Measurements from ENCODE around the gene LRRC23. TPM values are rescaled to one million over a fixed set of nuclear protein-coding genes. Genes with fewer than 3 reads are reported as not detected.

The LRRC23 gene
- total RNA-seq, 1 donor from 2014 or later: 3.2 TPM

DNA sequence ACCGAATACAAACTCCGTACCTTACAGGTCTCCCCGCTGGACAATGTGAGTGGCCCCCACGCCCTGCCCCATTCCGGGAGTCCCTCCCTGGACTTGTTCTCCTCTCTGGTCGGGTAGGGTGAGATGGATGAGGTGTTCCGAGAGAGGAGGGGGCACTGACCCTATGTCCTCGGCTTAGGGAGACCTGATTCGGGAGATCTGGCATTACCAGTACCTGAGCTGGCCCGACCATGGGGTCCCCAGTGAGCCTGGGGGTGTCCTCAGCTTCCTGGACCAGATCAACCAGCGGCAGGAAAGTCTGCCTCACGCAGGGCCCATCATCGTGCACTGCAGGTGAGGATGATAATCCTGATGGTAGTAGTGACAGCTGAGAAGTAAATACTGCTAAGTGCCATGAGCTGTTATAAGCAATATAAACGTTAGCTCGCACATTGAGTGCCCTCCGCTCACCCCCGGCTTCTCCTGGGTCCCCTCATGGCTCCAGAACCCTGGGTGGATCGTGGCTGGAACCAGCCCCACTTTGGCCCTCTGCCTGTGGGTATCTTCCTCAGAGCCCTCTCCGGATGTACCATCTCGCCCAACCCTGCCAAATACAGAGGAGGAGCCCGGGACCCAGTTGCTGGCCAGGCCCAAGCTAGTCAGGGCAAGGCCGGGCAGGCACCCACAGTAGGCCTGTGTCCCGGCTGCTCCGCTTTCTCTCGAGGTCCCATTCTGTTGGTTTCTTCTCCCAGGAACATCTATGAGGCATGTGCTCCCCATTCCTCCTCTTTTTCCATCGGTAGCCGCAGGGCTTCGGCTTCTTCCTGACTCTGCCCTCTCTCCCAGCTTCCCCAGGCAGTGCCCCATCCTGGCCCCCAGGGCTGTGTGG is 53.4 kb downstream of the LRRC23 start:
- ATAC-seq: no peak

DNA sequence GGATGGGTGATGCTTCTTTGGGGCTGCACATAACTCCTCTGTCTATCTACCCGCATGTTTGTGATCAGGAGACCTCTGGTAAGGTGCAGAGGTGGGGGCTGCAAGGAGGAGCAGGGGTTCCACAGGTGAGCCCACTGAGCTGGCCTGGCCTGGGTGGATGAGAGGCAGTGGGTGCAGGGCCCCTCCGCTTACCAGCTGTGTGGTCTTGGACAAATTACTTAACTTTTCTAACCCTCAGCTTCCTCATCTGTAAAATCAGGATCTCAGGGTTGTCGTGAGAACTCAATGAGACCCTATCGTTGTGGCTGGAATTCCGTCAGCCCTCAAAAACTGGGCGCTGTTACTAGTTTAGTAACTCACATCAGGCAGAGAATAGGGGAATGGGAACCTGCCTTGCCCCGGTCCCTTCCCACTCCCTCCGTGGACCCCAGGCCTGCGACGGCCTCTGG is 54.0 kb downstream of the LRRC23 start:
- no peak for ATAC-seq

DNA sequence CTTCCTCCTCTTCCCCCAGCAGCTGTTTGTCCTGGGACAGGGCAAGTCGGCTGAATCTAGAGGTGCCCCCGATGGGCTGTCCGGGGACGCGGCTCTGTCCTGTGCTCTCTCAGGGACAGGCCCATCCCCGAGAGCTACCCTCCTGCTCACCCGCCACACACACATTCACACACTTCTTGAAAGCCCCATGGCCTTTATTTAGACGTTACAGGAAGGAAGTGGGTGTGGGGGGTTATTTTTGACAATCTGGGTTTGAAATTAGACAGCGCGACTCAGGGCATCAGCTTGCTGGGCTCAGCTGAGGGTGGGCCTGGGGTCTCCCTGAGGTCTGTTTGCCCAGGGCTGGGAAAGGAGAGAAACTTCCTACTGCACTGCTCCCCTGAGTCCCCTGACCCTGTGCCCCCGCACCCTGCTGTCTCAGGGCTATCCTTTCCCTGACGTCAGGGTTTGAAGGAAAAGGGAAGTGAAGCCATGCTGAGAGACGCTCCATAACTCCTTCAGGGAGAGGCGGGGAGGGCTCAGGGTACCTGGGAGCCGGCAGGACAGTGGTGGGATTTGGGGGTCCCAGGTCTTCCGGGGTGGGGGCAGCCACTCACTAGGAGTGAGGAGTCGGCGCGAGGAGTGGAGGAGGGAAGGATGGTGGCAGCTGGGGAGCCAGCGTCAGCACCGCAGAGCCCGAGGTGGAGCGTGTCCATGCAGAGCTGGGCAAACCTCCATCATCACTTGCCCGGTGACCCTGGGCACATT is 54.6 kb downstream of the LRRC23 start:
- ATAC-seq: no peak

DNA sequence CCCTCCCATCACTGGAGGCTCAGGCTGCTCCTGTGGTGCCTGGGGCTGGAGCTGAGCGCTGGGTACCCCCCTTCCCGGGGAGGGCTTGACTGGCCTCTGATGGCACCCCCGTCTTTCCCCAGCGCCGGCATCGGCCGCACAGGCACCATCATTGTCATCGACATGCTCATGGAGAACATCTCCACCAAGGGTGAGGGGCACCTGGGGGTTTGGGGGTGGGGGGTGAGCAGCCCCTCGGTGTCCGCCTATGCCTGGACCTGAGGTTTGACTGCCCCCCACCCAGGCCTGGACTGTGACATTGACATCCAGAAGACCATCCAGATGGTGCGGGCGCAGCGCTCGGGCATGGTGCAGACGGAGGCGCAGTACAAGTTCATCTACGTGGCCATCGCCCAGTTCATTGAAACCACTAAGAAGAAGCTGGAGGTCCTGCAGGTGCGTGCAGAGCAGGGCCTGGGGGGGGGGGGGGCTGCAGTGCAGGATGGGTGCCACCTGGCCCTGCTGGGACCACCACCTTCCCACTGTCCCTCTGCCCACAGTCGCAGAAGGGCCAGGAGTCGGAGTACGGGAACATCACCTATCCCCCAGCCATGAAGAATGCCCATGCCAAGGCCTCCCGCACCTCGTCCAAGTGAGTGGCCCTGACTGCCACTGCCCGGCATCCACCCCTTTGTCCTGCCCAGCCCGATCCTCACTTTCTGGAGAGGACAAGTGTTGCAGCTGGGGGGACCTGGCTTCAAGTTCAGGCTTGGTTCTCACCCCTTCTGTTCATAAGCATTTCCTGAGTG is 55.4 kb downstream of the LRRC23 start:
- no peak for ATAC-seq

- no peak for ATAC-seq
Measured at GRCh38 chr12:6960593-6961277, 56.1 kb downstream of the LRRC23 start.

GRCh38 chr12:6961278-6961694 is 56.7 kb downstream of the LRRC23 start:
- peak; percentile 35 for ATAC-seq

DNA sequence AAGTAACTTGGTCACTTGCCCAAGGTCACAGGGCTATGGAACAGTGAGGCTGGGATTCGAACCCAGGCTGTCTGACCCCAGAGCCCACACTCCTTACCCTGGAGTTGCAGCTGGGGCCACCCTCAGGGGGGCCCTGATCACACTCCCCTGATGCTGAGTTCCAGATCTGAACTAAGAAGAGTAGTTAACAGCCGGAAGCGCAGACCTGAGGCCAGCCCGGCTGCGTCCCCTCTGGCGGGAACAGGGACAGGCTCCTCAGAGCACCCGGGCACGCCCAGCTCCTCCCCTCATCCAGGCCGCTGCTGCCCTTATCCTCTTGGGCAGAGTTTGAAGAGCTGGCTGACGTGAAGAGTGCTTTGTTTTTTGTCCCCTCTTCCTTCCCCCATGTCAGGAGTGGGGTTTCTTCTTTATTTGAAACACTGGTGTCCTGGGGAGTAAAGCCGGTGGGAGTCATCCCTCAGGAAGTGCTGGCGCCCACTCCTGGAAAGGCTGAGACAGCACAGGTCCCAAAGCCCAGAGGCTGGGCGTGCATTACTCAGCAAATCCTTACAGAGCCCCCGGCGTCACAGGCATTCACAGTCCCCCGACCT is 57.2 kb downstream of the LRRC23 start:
- peak; percentile 39 for ATAC-seq

GRCh38 chr12:6962285-6963015 is 57.8 kb downstream of the LRRC23 start:
- ATAC-seq: peak; percentile 49

- peak; percentile 85 for ATAC-seq
Measured at GRCh38 chr12:6963016-6963731, 58.6 kb downstream of the LRRC23 start.

Other genes with a start within 250 kb of the LRRC23 start
- 15.4 TPM for gene ING4, start 241.7 kb upstream of the LRRC23 start, total RNA-seq
- gene ZNF384, start 215.4 kb upstream of the LRRC23 start, total RNA-seq: 22.8 TPM
- gene PIANP, start 204.0 kb upstream of the LRRC23 start, total RNA-seq: not detected
- 54.3 TPM for gene COPS7A, start 180.8 kb upstream of the LRRC23 start, total RNA-seq
- 122 TPM for gene MLF2, start 151.7 kb upstream of the LRRC23 start, total RNA-seq
- 234 TPM for gene PTMS, start 138.5 kb upstream of the LRRC23 start, total RNA-seq
- not detected for gene LAG3, start 132.3 kb upstream of the LRRC23 start, total RNA-seq
- 2.2 TPM for gene CD4, start 115.3 kb upstream of the LRRC23 start, total RNA-seq
- 0.76 TPM for gene GPR162, start 83.0 kb upstream of the LRRC23 start, total RNA-seq
- 1.7 TPM for gene P3H3, start 76.4 kb upstream of the LRRC23 start, total RNA-seq
- gene GNB3, start 63.9 kb upstream of the LRRC23 start, total RNA-seq: not detected
- gene CDCA3, start 53.5 kb upstream of the LRRC23 start, total RNA-seq: 13.9 TPM
- gene USP5, start 52.7 kb upstream of the LRRC23 start, total RNA-seq: 91.1 TPM
- gene TPI1, start 37.3 kb upstream of the LRRC23 start, total RNA-seq: 629 TPM
- gene SPSB2, start 31.5 kb upstream of the LRRC23 start, total RNA-seq: 6.4 TPM
- gene ENO2, start 9.8 kb downstream of the LRRC23 start, total RNA-seq: 3.7 TPM
- 29.1 TPM for gene ATN1, start 23.1 kb downstream of the LRRC23 start, total RNA-seq
- gene RNU7-1, start 39.0 kb downstream of the LRRC23 start, total RNA-seq: not detected
- 84.0 TPM for gene C12orf57, start 39.2 kb downstream of the LRRC23 start, total RNA-seq
- 17.8 TPM for gene PTPN6, start 46.5 kb downstream of the LRRC23 start, total RNA-seq
- gene PHB2, start 65.8 kb downstream of the LRRC23 start, total RNA-seq: 221 TPM
- 53.9 TPM for gene EMG1, start 66.1 kb downstream of the LRRC23 start, total RNA-seq
- gene LPCAT3, start 113.7 kb downstream of the LRRC23 start, total RNA-seq: 40.3 TPM
- gene C1S, start 155.9 kb downstream of the LRRC23 start, total RNA-seq: 36.5 TPM
- 76.2 TPM for gene C1R, start 187.6 kb downstream of the LRRC23 start, total RNA-seq
- 22.7 TPM for gene C1RL, start 204.4 kb downstream of the LRRC23 start, total RNA-seq
- gene RBP5, start 224.1 kb downstream of the LRRC23 start, total RNA-seq: 0.76 TPM
- gene CLSTN3, start 225.5 kb downstream of the LRRC23 start, total RNA-seq: 12.8 TPM

Data from esophagus mucosa (tissue), 1 donor.